PC-9 (cell line): ENCODE data around the gene TAF6.

Experiments used
- CTCF ChIP-seq: fragments of 200-600 bp; sonication (generic); conservative IDR thresholded peaks from 2 replicates; pipeline ENCODE4 v1.6.1; 2017; ENCODE audit warnings: mixed run types, antibody characterized with exemption, mild to moderate bottlenecking, moderate library complexity
- EZH2 ChIP-seq: fragments of 200-600 bp; sonication (generic); IDR thresholded peaks from 2 replicates; pipeline ENCODE4 v1.8.0; 2017; ENCODE audit warnings: antibody characterized with exemption, low read depth

- no peak for TF ChIP-seq CTCF
- TF ChIP-seq EZH2, result no peak
Measured at GRCh38 chr7:100066953-100067352, 52.2 kb downstream of the TAF6 start.
